ENCODE results near the gene NXPE2. TPM values are rescaled to one million over a fixed set of nuclear protein-coding genes. Genes with fewer than 3 reads are reported as not detected.

The NXPE2 gene
- total RNA-seq, 1 donor from 2014 or later = 0.31 TPM

GRCh38 chr11:114745150-114745671 is 66.9 kb downstream of the NXPE2 start:
- peak; percentile 0 for DNase-seq

GRCh38 chr11:114746013-114746412 is 67.7 kb downstream of the NXPE2 start:
- DNase-seq = no peak

Other genes starting within 250 kb of the NXPE2 start
- gene REXO2, start 239.1 kb upstream of the NXPE2 start, total RNA-seq = 48.7 TPM
- gene NXPE1, start 118.6 kb upstream of the NXPE2 start, total RNA-seq = not detected
- not detected for gene NXPE4, start 82.7 kb upstream of the NXPE2 start, total RNA-seq

All from tongue (tissue), 2 donors.